Pons (tissue), 1 donor: Measurements from ENCODE around the gene P4HA3.

Source experiments
- DNase-seq: peaks from one replicate; pipeline ENCODE4 v3.0.0-alpha.2; 2016; ENCODE audit warnings: low spot score

The P4HA3 gene

GRCh38 chr11:74316772-74317505, 5.5 kb upstream of the P4HA3 start:
- DNase-seq: no peak

DNA sequence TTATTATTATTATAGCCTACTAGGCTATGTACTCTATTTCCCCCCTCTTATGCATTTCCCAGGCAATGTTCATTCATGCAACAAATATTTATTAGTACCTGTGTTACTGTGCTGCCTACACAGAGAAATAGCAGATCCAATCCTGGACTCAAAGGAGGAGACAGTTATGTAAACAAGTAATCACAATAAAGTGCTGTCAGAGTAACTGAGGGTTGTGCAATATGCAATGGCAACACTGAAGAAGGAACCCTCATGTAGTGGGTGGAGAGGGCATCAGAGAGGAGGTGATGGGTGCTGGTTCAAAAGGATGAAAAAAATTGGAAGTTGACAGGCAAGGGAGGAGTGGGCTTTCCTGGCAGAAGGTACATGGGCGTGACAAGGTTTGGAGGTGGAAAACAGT, 886 bp upstream of the P4HA3 start:
- DNase-seq: no peak

DNA sequence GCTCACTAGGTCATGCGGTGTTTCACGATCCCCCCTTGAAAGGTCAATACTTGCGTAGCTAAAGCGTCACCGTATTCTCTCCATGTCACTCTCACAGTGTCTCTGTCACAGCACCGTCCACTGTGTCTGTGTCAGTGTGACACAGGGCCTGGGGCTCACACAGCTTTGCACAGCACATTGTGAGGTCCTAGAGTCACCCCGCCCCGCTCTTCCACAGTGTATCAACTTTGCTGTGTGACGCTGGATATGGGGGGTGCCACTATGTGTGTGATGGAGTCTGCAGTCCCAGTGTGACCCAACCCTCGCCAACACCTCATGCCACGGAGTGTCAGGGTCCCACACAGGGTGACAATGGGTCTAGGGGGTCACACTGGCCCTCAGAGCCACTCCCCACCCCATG, 583 bp downstream of the P4HA3 start:
- DNase-seq: no peak

DNA sequence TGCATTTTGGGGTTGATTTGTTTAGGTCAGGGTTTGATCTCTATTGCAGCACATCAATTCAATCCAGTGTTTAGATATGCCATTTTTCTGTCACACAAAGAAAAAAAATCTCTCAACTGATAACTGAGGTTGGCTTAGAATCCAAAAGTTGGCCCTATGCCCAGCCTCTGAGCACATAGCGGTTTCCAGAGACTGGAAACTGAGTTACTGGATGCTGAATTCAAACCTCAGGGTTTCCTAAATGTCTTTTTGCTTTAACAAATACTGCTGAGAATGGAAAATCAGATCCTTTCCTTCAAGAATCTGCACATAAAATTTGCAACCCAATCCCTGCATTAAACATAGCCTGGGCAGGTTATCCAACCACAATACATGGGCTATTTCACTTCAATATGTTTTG, 4.0 kb downstream of the P4HA3 start:
- no peak for DNase-seq

DNA sequence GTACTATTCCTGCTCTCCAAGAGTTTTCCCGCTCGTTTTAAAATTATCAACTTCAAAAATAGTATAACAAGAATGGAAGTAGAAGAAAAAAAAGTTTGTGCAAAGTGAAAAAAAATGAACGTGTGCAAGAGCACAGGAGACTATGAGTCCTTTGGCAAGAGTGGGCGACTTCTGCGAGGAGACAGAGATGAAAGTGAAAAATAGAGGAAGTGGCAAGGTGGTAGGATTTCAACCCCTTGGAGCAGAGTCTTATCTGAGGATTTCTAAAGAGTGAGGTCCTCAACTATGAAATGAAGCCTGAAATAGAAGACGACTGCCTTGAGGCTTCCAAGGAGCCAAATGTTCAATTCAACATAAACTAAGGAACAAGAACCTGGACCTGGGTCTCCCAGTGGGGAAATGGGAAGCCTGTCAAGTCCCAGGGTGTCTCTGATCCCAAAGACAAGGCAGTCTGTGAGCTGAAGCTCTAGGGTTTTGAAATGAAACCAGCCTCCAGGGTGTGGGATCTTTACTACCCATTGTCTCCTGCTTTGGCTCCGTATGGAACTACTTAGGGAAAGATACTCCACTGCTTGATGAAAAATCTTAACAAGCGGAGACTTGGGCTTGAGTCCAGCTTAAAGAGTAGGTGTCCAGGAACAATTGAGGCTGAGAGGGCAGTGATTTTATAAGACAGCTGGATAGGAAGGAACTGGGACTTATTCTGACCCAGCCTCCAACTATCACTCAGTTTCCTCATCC, 4.8 kb downstream of the P4HA3 start:
- no peak for DNase-seq

- no peak for DNase-seq
These were observed 12.4 kb downstream of the P4HA3 start for GRCh38 chr11:74299015-74299414.

- no peak for DNase-seq
These were observed 14.0 kb downstream of the P4HA3 start for GRCh38 chr11:74297484-74297883.

DNA sequence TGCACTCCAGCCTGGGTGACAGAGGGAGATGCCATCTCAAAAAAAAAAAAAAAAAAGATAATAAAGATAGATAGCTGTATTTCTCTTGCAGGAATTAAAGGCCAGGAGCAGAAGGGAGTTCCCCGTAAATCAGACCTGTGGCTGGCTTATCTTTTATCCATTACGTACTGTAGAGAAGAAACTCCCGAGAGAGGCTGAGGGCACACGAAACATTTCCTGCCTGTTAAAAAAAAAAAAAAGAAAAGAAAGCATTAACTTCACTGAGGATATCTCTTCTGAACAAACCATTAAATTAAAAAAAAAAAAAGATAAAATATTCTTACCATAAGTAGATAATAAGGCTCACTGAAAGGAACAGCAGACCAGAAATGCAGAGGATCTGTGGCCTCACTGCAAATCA, 22.5 kb downstream of the P4HA3 start:
- DNase-seq: no peak

- DNase-seq: no peak
These were observed 23.3 kb downstream of the P4HA3 start for GRCh38 chr11:74288161-74288560.

DNA sequence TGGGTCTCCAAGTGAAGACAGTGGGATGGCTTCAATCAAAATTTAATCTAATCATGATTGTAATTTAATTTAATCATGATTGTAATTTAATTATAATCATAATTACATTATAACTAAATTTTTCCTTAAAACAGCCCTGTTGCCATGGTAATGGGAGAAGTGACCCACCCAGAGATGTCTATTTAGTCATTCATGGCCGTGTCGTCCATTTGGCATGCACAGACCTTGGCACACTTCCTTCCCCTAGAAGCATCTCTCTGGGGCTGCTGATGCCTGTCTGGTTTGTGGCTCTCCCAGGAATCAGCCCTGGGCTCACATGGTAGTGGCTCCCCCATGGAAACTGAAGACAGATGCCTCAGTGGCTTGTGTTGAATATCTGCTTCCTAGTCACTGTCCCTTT, 27.0 kb downstream of the P4HA3 start:
- no peak for DNase-seq

DNA sequence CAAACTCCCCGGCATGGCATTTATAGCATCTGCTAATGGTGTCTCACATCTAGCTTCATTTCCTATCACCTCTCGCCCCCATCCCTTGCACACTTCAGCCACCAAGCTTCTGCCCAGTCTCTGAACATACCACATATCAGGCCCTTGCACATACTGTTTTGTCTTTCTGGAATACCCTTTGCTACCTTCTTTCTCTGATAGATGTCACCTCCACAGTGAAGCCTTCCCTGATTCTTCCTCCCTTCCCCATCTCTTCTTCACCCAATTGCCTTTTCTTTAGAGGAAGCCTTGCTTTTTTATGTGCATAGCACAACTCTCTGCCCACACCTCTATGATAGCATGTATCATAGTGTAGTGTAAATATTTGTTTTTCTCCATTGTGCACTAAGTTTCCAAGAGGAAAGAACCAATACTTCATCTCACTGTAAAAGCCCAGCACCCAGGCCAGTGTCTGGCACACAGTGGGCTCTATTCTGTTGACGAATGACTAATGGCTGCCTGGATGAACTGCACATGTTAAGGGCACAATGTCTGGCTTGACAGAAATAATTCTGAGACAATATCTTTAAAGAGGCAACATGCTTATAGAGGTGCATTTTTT, 27.8 kb downstream of the P4HA3 start:
- no peak for DNase-seq

DNA sequence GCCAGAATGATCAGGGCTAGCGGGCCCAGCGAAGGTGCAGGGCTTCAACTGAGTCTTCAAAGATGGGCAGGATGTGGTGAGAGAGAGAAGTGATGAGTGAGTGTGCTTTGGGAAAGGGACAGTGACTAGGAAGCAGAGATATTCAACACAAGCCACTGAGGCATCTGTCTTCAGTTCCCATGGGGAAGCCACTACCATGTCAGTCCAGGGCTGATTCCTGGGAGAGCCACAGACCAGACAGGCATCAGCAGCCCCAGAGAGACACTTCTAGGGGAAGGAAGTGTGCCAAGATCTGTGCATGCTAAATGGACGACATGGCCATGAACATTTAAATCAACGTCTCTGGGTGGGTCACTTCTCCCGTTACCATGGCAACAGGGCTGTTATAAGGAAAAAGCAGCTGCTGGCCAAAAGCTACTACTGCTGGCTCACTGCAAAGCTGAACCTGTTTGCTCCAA, 28.5 kb downstream of the P4HA3 start:
- DNase-seq: no peak

DNA sequence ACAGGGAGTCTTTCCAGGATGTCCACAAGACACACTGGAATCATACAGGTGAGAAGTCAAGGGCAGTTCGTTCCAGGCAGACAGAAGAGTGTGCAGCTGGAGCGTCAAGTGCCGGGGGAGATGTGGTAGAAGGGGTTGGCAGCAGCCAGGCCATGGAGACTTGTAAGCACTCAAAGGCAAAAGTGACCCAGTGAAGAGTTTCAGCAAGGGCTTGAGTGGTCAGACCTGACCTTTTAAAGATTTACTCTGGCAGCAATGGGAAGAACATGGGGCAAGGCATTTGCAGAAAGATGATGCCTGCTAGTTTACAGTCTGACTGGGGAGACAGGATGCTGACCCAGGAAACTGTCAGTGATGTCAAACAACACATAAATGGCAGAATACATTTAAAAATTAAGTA, 29.0 kb downstream of the P4HA3 start:
- no peak for DNase-seq

DNA sequence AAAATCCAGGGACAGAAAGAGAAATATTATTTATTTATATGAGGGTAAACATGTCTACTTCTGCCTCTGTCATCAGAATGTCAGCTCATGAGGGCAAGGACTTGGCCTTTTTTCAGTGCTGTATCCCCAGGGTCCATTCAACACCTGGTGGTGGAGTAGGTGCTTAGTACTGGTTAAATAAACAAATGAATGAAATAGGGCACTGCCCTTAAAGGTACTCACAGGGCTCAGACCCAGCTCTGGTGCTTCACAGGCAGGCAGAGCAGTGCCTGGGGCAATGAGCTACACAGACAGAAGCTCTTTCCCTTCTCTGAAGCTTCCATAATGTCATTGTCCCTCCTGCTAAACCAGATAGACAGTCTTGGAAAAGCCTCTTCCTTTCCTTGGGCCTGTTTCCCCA, 30.9 kb downstream of the P4HA3 start:
- DNase-seq: no peak

GRCh38 chr11:74279256-74279655, 32.2 kb downstream of the P4HA3 start:
- no peak for DNase-seq

GRCh38 chr11:74278721-74279161, 32.7 kb downstream of the P4HA3 start:
- DNase-seq: no peak

DNA sequence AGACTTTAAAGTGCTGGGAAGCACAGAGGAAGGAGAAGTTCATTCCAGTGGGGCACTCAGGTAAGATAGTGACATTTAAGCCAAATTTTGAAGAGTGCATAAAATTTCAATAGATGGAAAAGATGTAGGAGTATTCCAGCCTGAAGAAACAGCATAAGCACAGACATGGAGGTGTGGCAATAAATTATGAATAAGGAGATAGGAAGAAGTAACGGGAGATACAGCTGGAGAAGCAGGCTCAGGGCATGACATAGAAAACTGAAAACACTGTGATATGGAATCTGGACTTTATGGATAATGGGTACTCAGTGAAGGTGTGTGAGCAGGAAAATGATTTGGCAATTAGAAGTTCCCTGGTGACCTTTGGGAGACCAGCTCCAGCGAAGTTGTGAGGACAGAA, 33.3 kb downstream of the P4HA3 start:
- DNase-seq: no peak

- no peak for DNase-seq
These were observed 34.9 kb downstream of the P4HA3 start for GRCh38 chr11:74276581-74276980.

DNA sequence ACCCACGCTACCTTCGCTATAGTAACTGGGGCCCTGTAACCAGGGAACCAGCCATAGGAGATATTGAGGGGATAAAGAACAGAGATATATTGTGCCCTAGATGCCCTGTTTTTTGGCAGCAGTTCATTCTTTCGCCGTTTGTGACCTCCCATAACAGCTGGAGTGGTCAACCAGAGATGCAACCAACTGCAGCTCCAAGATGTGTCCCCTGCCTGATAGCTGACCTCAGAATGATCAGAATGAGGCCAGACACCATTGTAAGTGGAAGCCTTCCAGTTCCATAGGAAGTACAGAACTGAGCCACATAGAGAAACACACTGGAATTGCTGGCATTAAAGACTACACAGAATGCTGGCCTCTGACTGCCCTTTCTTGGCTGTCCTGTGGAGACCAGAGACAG, 39.2 kb downstream of the P4HA3 start:
- DNase-seq: no peak

- DNase-seq: no peak
These were observed 42.2 kb downstream of the P4HA3 start for GRCh38 chr11:74269161-74269811.

- no peak for DNase-seq
These were observed 43.0 kb downstream of the P4HA3 start for GRCh38 chr11:74268456-74268855.

DNA sequence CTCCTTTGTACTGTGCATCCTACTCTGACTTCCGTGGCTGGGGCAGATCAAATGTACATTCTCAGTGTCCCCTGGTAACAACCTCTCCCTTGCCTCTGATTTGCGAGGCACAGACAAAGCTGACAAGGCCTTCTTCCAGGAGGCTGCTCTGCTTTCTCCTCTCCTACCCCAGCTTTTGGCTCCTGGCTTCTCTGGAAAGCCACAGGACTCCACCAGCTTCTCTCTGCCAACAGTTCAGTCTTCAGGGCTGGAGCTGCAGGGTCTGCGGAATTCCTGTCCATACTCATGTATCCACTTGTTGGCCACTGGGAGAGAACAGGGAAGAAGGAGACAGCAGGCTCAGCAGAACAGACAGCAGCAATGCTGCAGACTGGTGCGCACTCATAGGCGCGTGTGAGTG, 44.4 kb downstream of the P4HA3 start:
- no peak for DNase-seq

- no peak for DNase-seq
These were observed 46.2 kb downstream of the P4HA3 start for GRCh38 chr11:74265256-74265655.
